Renal cortical epithelial cell (primary cell): ENCODE results near the gene TMEM87B. TPM values are rescaled to one million over a fixed set of nuclear protein-coding genes. Genes with fewer than 3 reads are reported as not detected.
A peak's percentile ranks its signal among the peaks of the same experiment; 100 is the strongest.
"Not testable (repeated sequence)": the region's sequence is repeated elsewhere in the genome, so short reads cannot be mapped to it uniquely, and the experiment has no call there.

Source experiments
- DNase-seq: peaks from one replicate; pipeline ENCODE4 v3.0.0-alpha.2; 2011; ENCODE audit warnings: low read depth
- total RNA-seq: library from RNA; depleted of rRNA; stranded (reverse); fragments of >200 nt; gene quantifications from 2 replicates; pipeline ENCODE4 v1.2.3, GENCODE V29; 2014

Gene TMEM87B
- total RNA-seq, 1 donor from 2014 or later = 37.3 TPM

DNA sequence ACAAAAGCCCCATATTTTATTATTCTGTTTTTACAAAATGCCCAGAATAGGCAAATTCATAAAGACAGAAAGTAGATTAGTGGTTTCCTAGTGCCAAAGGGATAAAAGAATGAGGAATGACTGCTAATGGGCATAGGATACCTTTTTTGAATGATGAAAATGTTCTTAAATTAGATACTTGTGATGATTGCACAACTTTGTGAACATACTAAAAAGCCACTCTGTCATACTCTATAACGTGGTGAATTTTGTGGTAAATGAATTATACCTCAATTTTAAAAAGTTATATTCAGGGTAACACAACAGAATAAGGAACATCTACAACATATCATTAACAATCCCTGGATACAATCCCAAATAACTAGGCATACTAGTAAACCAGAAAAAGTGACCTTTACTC, 74.0 kb downstream of the TMEM87B start:
- DNase-seq = no peak

DNA sequence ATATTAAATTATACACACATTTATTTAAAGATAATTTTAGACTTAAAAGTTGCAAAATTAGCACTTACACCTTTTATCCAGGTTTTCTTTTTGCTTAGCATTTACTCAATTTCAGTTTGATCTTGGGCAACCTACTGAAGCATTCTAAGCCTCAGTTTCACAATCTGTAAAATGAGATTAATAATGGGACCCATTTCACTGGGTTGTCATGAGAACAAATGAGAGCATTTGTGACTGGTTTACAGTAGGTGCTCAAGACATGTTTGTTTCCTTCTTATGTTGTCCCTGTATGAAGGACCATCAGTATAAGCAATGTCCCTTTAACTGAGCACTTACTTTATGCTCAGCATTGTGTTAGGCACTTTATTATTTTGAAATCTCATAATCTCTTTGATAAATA, 78.3 kb downstream of the TMEM87B start:
- no peak for DNase-seq

DNA sequence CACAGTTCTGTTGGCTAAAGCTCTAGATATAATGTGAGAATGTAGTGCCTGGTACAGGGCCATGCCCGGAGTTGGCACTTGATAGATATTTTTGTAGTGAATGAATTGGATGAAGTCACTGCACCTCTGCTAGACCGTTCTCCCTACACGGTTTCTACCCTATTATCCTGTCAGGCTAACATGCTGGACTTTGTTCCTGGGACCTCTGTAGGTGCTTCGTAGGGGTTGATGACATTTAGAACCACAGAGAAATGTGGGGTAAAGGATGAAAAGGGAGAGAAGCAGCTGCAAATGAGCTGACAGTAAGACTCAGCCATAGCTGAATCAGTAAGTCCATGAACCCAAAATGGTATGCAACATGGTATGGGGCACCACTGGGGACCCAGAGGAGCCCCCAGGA, 79.1 kb downstream of the TMEM87B start:
- no peak for DNase-seq

DNA sequence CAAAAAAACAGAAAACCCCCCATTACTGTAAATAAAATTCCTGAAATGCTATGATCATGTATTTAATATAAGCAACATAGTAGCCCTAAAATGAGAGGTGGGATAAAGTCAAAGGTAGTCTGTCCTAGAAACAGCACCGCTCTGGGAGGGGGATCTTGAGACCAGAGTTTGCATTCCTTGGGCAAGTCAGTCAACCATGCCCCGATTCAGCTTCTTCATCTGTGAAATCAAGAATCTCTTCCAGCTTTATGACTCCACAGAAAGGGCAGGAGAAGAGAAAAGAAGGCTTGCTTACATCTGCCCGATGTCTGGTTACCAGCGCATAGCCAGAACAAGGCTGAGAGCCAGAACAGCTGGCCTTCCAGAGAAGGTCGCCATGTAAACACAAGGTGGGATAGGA, 81.0 kb downstream of the TMEM87B start:
- DNase-seq = peak; percentile 45

DNA sequence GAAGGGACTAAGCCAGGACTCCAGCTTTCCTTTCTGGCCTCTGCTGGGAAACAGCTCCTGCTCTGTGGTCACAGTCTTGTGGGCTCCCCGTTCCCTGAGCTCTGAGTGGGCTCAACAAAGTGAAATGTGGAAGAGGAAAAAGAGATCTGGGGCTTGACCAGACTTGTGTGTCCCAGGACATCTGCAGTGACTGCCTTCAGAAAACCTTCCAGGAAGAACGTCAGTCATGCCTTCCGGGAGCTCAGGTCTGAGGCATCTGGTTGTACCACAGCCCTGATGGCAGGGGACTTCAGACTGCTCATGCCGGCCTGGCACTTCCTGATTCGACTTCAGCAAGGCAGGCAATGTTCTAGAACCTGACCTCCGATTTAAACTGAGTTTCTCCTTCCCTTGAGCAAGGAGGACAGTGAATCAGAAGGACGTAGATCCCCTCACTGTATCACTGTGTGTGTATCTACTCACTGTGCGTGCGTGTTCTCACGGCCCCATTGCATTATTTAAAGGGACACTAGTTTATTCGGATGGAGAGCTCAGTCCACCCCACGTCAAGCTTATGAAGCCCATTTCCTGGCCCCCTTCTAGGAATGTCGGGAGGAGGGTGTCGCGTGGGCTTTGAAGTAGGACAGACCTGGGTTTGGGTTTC, 82.6 kb downstream of the TMEM87B start:
- no peak for DNase-seq

DNA sequence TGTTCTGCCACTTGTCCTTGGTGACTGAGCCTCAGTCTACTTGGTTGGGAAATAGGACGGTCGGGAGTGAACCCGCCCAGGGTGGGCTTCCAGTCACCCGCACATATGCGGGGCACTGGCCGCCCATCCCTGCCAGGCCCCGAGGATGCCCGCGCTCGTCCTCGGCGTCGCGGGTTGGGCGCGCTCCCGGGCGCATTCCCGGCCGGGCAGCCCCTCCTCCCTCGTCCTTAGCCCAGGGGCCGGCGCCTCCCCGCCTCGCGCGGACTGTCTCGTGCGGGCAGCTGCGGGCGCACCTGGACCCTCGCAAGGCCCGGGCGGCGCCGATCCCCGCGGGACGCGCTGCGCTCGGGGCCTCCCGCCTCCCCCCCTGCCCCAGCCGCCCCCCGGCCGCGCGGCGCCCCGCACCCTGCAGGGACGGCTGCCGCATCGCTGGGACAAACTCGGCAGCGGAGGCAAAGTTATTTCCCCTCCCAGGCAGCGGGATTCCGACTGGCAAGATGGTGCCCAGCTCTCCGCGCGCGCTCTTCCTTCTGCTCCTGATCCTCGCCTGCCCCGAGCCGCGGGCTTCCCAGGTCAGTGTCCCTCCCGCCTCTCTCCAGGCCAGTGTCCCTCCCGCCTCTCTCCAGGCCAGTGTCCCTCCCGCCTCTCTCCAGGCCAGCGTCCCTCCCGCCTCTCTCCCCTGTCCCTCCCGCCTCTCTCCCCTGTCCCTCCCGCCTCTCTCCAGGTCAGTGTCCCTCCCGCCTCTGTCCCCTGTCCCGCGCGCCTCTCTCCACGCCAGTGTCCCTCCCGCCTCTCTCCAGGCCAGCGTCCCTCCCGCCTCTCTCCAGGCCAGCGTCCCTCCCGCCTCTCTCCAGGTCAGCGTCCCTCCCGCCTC, 83.3 kb downstream of the TMEM87B start, which contains the start of gene FBLN7:
Gene FBLN7 (plus strand): TSS at position 227 of the 874 bp plus-strand sequence. CDS start 271 bp downstream, at position 498.
- DNase-seq = no peak

DNA sequence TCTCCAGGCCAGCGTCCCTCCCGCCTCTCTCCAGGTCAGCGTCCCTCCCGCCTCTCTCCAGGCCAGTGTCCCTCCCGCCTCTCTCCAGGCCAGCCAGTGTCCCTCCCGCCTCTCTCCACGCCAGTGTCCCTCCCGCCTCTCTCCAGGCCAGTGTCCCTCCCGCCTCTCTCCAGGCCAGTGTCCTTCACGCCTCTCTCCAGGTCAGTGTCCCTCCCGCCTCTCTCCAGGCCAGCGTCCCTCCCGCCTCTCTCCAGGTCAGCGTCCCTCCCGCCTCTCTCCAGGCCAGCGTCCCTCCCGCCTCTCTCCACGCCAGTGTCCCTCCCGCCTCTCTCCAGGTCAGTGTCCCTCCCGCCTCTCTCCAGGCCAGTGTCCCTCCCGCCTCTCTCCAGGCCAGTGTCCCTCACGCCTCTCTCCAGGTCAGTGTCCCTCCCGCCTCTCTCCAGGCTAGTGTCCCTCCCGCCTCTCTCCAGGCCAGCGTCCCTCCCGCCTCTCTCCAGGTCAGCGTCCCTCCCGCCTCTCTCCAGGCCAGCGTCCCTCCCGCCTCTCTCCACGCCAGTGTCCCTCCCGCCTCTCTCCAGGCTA, 84.1 kb downstream of the TMEM87B start:
- not testable (repeated sequence) for DNase-seq

DNA sequence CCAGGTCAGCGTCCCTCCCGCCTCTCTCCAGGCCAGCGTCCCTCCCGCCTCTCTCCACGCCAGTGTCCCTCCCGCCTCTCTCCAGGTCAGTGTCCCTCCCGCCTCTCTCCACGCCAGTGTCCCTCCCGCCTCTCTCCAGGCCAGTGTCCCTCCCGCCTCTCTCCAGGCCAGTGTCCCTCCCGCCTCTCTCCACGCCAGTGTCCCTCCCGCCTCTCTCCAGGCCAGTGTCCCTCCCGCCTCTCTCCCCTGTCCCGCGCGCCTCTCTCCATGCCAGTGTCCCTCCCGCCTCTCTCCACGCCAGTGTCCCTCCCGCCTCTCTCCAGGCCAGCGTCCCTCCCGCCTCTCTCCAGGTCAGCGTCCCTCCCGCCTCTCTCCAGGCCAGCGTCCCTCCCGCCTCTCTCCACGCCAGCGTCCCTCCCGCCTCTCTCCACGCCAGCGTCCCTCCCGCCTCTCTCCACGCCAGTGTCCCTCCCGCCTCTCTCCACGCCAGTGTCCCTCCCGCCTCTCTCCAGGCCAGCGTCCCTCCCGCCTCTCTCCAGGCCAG, 84.7 kb downstream of the TMEM87B start:
- not testable (repeated sequence) for DNase-seq

DNA sequence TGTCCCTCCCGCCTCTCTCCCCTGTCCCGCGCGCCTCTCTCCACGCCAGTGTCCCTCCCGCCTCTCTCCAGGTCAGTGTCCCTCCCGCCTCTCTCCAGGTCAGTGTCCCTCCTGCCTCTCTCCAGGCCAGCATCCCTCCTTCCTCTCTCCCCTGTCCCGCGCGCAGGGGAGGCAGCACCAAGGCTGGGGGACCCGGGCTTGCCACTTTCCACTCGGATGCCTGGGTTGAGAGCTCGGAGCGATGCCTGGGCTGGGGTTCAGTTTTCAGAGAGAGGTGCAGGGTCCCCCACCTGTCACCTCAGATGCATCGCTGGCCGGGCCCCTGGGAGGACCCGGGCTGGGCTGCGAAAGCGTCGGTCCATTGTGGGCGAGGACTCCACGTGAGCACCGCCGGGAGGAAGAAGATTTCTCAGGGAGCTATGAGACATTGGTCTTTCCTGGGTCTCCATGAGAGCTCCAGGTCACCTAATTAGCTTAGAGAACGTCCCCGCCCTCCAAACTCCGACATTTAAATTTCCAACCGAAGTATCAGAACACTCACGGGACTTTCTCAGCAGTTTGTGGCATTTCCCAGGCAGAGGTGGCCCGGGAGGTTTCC, 85.2 kb downstream of the TMEM87B start:
- DNase-seq = no peak

DNA sequence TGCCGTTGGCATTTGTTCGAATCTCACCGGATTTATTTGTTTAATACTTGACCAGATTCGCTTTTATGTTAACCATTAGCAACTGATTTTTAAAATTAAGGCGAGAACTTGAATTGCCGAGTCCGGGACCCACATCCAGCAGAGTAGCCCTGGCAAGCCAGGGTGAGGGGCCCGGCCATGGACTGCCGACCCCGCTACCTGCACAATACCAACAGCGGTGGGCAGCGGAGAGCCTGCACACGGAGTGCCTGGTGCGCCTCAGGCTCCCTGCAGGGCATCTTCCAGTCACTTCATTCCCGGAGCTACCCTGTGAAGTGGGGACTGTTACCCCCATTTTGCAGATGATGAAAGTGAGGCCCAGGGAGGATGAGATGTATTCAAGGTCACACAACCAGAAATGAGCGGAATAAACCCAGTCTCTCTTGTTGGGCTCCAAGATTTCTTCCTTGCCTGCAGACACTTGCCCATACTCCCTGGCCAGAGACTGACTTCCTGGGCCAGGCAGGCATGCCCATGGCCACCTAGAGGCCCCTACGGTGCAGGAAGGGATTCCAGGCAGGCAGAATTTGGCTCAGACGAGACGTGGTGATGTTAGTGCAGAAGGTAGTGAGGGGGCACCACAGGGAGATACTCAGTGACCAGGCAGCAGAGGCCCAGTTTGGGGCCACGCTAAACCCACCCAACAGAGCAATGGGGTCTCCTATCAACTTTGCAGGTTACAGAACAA, 86.0 kb downstream of the TMEM87B start:
- no peak for DNase-seq

DNA sequence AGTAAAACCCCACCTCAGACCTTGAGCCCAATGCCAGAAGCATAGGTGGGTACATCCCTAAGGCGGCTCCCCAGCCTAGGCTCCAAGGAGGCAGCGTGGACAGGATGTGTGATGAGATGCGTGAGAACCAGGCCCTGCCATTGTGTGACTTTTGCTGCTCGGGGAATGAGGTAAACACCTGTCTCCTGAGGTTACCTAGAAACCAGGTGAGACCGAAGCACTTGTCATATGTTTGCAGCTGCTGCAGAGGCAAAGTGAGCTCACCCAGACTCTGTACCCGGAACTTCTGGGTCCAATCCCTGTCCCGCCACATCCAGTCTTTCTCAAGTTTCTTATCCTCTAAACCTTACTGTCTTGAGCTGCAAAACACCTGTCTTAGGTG, 86.5 kb downstream of the TMEM87B start:
- DNase-seq = no peak

DNA sequence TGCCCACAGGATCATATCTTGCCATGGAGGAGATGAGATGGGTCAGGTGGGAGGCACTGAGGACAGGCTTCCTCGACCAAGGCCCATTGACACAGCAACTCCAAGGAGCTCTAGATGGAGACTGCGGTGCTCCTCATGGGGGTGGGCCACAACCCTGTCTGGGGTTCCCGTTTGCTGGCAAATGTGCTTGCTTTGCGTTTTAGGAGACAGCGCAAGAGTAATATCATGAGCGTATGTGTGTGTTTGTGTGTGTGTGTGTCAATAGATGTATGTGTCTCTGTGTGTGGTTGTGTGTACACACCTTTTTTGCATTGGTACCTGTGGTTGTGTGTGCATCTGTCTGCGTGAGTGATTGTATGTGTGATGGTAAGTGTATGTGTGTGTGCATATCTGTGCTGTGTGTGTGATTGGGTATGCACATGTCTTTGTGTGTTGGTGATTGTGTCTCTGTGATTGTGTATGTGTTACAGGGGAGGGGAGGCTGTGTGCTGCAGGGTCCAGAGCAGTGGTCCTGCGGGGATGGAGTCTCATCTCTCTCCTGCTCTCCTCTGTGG, 87.5 kb downstream of the TMEM87B start:
- no peak for DNase-seq

DNA sequence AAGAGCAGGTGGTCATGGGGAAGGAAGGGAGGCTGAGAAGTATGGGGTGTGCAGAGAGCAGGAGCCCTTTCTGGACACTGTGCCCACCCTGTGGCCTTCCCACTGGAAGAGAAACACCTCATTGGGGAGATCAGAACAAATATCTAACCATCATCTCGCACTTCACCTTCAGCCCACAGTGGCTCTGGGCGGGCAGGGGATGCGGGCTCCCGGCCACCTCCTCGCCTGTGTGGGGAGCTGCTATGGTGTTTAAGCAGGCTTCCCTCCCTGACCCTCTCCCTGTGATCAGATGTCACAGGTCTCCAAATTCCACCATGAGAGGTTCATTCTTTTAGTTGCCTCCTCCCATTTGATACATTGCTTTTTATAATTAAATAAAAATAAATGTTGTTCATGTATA, 88.1 kb downstream of the TMEM87B start:
- no peak for DNase-seq

DNA sequence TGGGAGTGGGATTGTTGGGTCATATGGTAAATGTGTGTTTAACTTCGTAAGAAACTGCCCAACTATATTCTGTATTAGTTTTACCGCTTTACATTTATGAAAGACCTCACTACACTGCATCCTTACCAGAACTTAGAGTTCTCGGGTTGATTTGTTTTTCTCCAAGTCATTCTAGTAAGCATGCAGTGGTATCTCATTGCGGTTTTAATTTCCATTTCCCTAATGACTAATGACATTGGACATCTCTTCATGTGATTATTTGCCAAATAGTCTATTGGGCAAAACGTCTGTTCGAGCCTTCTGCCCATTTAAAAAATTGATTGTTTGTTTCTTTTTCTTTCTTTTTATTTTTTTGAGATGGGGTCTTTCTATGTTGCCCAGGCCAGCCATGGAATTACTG, 89.9 kb downstream of the TMEM87B start:
- no peak for DNase-seq

DNA sequence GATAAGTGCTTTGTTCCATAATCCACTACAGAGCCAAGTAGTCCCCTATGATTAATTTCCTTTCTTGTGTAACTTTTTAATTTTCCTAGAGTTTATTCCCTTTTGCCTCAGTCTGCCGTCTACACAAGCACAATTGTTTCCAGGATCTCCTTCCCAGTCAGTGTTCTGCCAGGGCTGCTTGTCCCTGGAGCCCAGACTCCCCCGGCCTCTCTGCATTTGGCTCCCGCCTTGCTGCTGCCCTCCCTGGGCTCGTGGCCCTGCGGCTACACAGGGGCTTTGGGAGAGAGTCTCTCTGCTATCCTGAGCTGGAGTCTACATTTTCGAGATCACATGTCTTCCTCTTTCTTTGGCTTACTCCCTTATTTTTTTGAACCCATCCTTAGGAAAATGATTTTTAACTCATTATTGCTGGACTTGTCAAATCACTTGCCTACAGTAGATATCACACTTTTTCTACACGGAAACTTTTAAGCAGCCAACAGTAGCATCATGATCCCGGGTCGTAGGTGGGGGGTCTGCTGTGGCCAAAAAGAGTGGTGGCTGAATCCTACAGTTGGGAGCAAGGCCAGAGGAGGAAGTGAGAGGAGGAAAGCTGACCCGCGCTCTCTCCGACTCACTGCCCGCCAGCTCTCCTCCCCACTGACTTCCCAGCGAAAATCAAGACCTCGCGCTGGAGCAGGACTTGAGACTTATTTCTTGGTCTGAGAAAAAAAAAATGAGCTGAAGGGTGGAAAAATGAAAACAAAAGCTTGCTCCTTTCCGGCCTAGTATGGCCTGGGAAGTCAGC, 92.5 kb downstream of the TMEM87B start:
- DNase-seq = no peak

DNA sequence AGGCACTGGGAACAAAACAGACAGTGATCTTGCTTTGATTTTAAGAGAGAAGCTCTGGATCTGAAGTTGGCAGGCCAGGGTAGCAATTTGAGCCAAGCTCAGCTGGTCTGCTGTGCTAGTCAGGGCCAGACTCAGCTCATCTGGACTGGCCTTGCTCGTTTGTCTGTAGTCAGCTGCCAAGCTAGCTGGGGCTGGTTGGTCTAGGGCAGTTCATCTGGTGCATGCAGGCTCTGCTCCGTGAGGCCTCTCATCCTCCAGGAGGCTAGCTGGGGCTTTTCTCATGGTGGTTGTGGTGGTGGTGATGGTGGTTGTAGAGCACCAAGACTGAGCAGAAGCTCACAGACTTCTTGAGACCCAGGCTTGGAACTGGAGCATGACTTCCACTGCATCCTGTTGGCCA, 93.4 kb downstream of the TMEM87B start:
- DNase-seq = no peak

DNA sequence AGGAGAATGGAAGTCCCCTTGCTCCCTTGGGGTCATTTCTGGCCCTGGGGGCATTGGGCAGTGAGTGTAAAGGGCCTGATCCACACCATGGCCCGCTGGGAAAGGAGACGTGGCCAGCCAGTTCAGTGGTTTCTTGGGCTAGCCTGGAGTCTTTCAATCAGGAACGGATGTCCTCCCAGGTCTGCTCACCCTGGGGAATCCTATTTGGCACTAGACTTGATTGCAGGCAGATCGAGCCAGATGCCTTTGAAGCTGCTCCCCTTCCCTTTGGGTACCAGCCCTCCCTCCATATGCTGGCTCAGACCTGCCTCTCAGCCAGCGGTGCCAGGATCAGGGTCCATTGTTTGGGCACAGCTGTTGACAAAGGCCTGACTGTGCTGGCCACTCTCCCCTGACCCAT, 94.1 kb downstream of the TMEM87B start:
- no peak for DNase-seq

DNA sequence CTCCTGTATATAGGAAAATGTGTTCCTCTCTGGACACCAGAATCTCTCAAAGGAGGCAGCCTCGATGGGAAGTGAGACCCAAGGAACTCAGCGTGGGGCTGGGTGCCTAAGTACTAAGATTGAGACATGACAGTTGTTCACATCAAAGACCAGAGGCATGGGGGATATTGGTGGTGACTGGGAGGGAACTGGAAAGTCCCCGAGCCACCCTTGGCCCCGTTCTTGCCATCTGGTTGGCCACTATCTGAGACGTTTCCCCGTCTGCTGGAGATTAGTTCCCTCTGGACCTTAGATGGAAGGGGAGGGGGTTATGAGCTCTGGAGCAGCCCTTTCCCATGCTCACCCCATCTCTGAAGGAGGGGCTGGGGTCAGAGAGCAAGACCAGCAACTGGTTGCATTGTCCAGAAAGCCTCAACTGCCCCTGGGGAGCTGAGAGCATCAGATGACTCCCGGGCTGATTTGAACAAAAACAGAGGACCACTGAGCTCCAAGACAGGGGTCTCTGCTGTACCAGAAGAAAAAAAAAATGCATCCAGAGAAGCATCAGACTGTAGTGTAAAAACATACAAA, 94.9 kb downstream of the TMEM87B start:
- DNase-seq = no peak

DNA sequence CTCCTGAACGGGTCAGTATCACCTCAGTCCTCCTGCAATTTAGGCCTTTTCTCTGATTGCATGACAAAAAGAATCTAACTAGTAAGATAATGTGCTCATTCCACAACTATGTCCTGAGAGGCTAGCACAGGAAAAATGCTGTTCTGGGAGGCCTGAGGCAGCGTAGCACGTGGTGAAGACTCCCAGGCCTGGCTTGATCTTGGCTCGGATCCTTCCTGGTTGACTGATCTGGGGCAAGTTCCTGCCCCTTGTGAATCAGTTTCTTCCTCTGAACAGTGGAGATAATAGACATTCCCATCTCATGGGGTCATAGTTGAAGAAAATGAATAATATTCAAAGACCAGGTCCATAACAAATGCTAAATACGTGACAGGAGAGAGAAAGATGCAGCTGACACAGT, 95.4 kb downstream of the TMEM87B start:
- DNase-seq = peak; percentile 87

DNA sequence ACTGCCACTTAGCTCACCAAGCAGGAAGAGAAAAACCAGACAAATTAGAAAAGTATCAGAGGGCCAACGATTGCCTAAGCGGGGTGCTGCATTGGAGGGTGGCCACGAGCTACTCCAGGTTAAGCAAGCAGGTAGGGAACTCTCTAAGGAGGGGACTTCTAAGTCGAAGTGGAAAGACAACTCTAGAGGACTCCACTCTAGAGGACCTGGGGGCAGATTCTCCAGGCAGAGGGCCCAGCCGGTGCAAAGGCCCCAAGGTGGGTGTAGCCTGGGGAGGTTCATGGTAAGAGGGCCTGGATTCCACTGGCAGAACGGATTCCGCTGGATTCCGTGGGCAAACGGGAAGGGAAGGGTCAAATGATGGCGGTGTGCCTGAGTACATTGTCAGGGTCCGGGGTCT, 95.8 kb downstream of the TMEM87B start:
- no peak for DNase-seq
